B cell (primary cell): ENCODE results near the gene OTUD5. TPM values are rescaled to one million over a fixed set of nuclear protein-coding genes. Genes with fewer than 3 reads are reported as not detected.

Experiments used
- ATAC-seq: fragments of 200-7000 bp; cut with Tn5 transposase; one replicate; pipeline ENCODE4 v1.10.0; 2021; ENCODE audit warnings: low read depth, mild to moderate bottlenecking, moderate number of reproducible peaks, moderate library complexity
- CTCF ChIA-PET: fragments of 350-600 bp; sonication (Branson Sonifier 250); formaldehyde crosslinking; loops from one replicate; lab custom pipeline; 2021; ENCODE audit warnings: antibody characterized with exemption, inconsistent platforms; lab: Charles Lee
- POLR2A ChIA-PET: fragments of 350-600 bp; sonication (Branson Sonifier 250); formaldehyde crosslinking; loops from one replicate; lab custom pipeline; 2021; ENCODE audit warnings: antibody characterized with exemption; lab: Charles Lee
- DNase-seq: peaks from one replicate; pipeline ENCODE4 v3.0.0; 2013
- H2AFZ ChIP-seq: 2 replicates; pipeline ENCODE4 v1.6.1; 2012; ENCODE audit warnings: mild to moderate bottlenecking, low read depth, low read length; ENCODE audit not compliant: insufficient read depth, poor library complexity, severe bottlenecking
- H3K27ac ChIP-seq, 2 donors: 1 replicate in 1 of 2; 2 replicates in 1 of 2; pipeline ENCODE4 v1.5.1; 2012 to 2013; ENCODE audit warnings: low read length in 2 of 2, mild to moderate bottlenecking in 2 of 2, moderate library complexity in 1 of 2
- H3K27me3 ChIP-seq, 4 experiments: fragments of 200-600 bp in 1 of 4; sonication (generic) in 1 of 4; replicated peaks in 1 of 4; 1 replicate in 2 of 4; 2 replicates in 2 of 4; pipeline versions ENCODE4 v1.6.1 to v1.7.0; 2013 to 2016; ENCODE audit warnings: low read length in 3 of 4, mild to moderate bottlenecking in 2 of 4, mixed read lengths in 1 of 4, moderate library complexity in 1 of 4; ENCODE audit not compliant: insufficient read depth in 4 of 4, control insufficient read depth in 3 of 4; ENCODE audit errors: control extremely low read depth in 1 of 4
- H3K36me3 ChIP-seq, 2 experiments: replicated peaks in 1 of 2; 1 replicate in 1 of 2; 2 replicates in 1 of 2; pipeline versions ENCODE4 v1.6.1 to v1.7.1; 2013; ENCODE audit warnings: low read length in 1 of 2; ENCODE audit not compliant: insufficient read depth in 2 of 2, control insufficient read depth in 1 of 2; ENCODE audit errors: control extremely low read depth in 1 of 2, extremely low read depth in 1 of 2
- H3K4me1 ChIP-seq, 2 donors: fragments of 200-600 bp in 1 of 2; sonication (generic) in 1 of 2; 1 replicate in 1 of 2; 2 replicates in 1 of 2; pipeline versions ENCODE4 v1.5.1 to v1.6.1; 2013 to 2017; ENCODE audit warnings: low read length in 2 of 2; ENCODE audit not compliant: control insufficient read depth in 2 of 2, insufficient read depth in 2 of 2
- H3K4me2 ChIP-seq: replicated peaks from 2 replicates; pipeline ENCODE3; 2012; ENCODE audit warnings: mild to moderate bottlenecking, low read depth, low read length; ENCODE audit not compliant: poor library complexity, severe bottlenecking
- H3K4me3 ChIP-seq, 5 experiments: fragments of 200-600 bp in 1 of 5; sonication (generic) in 1 of 5; 1 replicate in 3 of 5; 2 replicates in 2 of 5; pipeline versions ENCODE4 v1.5.1 to v1.7.0; 2011 to 2016; ENCODE audit warnings: low read length in 4 of 5, mild to moderate bottlenecking in 4 of 5, low read depth in 2 of 5, control low read depth in 1 of 5, moderate library complexity in 1 of 5; ENCODE audit not compliant: insufficient read depth in 1 of 5; ENCODE audit errors: control extremely low read depth in 1 of 5, extremely low read depth in 1 of 5
- H3K79me2 ChIP-seq: fragments of 200-600 bp; sonication (generic); one replicate; pipeline ENCODE4 v1.6.0; 2016; ENCODE audit warnings: low read length; ENCODE audit not compliant: control insufficient read depth, insufficient read depth
- H3K9ac ChIP-seq: fragments of 200-600 bp; sonication (generic); 2 replicates; pipeline ENCODE4 v1.6.1; 2017; ENCODE audit warnings: mild to moderate bottlenecking, low read length, moderate library complexity
- H3K9me3 ChIP-seq, 3 donors: one replicate each; pipeline versions ENCODE4 v1.6.1 to v1.7.1; 2013; ENCODE audit warnings: low read length in 2 of 3; ENCODE audit not compliant: control insufficient read depth in 2 of 3, insufficient read depth in 1 of 3; ENCODE audit errors: control extremely low read depth in 1 of 3
- H4K20me1 ChIP-seq: 2 replicates; pipeline ENCODE4 v1.6.0; 2012; ENCODE audit warnings: mild to moderate bottlenecking, low read length; ENCODE audit not compliant: insufficient read depth, control insufficient read depth, poor library complexity, severe bottlenecking
- H3K27ac Mint-ChIP-seq: one replicate; pipeline ENCODE4 v1.8.0; 2021; ENCODE audit warnings: mixed read lengths
- H3K27me3 Mint-ChIP-seq: one replicate; pipeline ENCODE4 v1.8.0; 2021; ENCODE audit warnings: mixed read lengths
- H3K4me1 Mint-ChIP-seq: one replicate; pipeline ENCODE4 v1.8.0; 2021; ENCODE audit warnings: mixed read lengths
- H3K4me3 Mint-ChIP-seq: one replicate; pipeline ENCODE4 v1.8.0; 2021; ENCODE audit warnings: mixed read lengths
- H3K9me3 Mint-ChIP-seq: one replicate; pipeline ENCODE4 v1.8.0; 2022; ENCODE audit warnings: mixed read lengths; ENCODE audit not compliant: insufficient read depth
- EZH2 ChIP-seq: IDR thresholded peaks from 2 replicates; pipeline ENCODE4 v1.6.1; 2012; ENCODE audit warnings: borderline replicate concordance, low read depth, mild to moderate bottlenecking, moderate library complexity, low read length; ENCODE audit not compliant: insufficient read depth, poor library complexity, severe bottlenecking
- WGBS: methylation state at CpG from one replicate; pipeline ENCODE4 v1.1.5; 2013; ENCODE audit warnings: missing lambda C conversion rate; ENCODE audit not compliant: insufficient coverage; 5-methylcytosine and 5-hydroxymethylcytosine counted together
- intact Hi-C: fragments of 100-400 bp; cut with micrococcal nuclease; formaldehyde crosslinking; loops from one replicate; pipeline ENCODE4 v1.10.0; 2022
- polyA plus RNA-seq: library from polyadenylated mRNA; depleted of rRNA; stranded (reverse); fragments of >200 nt; gene quantifications from 2 replicates; pipeline ENCODE4 v1.2.3, GENCODE V29; 2012
- total RNA-seq, 2 donors: library from RNA; stranded (reverse); fragments of 120-200 nt in 1 of 2; gene quantifications; 1 replicate in 1 of 2; 2 replicates in 1 of 2; pipeline versions ENCODE4 v1.2.3 to v1.2.4, GENCODE V29; 2013 to 2022
- TF ChIP-seq, protein P1 (sequence below): fragments of 200-600 bp; IDR thresholded peaks from one replicate; pipeline ENCODE4 v1.8.0; 2022; ENCODE audit warnings: antibody characterized with exemption, mild to moderate bottlenecking

Gene OTUD5
- total and polyA plus RNA-seq, 2 donors (not counting 1 experiment from before 2014, with no cell fraction given) = 105 to 116 TPM

DNA sequence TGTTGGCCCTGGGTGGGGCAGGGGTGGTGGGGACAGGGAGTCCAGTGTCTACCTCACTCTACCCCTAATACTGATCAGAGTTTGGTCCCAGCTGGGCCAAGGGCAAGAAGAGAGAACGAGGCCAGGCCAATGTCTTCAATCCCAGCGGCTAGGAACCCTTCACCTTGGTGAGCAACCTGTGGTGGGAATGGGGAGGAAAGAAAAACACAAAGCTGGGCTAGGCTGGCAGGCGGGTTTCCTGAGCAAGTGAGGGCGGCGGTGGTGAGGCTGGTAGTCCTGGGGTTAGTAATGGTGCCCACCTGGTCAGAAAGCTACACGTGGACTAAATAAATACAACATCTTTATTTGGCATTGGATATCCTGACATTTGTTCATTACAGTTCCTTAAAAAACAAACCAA is 54.1 kb downstream of the OTUD5 start:
- H3K4me3 ChIP-seq = no peak overlapping the region
- H3K9ac ChIP-seq = no peak overlapping the region
- intact Hi-C loops = no loop called here
- H3K9me3 ChIP-seq = no peaks in the 10 kb centered on the region
- no peak overlapping the region for H3K27ac Mint-ChIP-seq
- H4K20me1 ChIP-seq = peaks cover 8% of the 10 kb centered on the region
- peaks cover 7 to 13% of the 10 kb centered on the region in 2 donors for H3K4me1 ChIP-seq
- H3K27me3 ChIP-seq = no peaks in the 10 kb centered on the region
- ChIA-PET CTCF (interaction anchor here (1.2 to 1.5 kb wide), 2 partner anchors 9 to 43 kb away, joined by 3 to 5 read pairs; partner anchors contain the start of gene SLC35A2), POLR2A (interaction anchor here (1.4 kb wide), 1 partner anchor 9 kb away, joined by 4 read pairs; the partner anchor contains the start of gene SLC35A2)
- no peak overlapping the region for H3K4me2 ChIP-seq
- WGBS = no CpG with 5 or more reads among the region's 6 CpGs
- DNase-seq (no peak), ATAC-seq (no peak)
- H3K9me3 Mint-ChIP-seq = no peaks in the 10 kb centered on the region
- H2AFZ ChIP-seq = no peak overlapping the region
- H3K4me1 Mint-ChIP-seq = peaks cover 6% of the 10 kb centered on the region
- H3K79me2 ChIP-seq = peaks cover 10% of the 10 kb centered on the region
- TF ChIP-seq, protein P1, sequence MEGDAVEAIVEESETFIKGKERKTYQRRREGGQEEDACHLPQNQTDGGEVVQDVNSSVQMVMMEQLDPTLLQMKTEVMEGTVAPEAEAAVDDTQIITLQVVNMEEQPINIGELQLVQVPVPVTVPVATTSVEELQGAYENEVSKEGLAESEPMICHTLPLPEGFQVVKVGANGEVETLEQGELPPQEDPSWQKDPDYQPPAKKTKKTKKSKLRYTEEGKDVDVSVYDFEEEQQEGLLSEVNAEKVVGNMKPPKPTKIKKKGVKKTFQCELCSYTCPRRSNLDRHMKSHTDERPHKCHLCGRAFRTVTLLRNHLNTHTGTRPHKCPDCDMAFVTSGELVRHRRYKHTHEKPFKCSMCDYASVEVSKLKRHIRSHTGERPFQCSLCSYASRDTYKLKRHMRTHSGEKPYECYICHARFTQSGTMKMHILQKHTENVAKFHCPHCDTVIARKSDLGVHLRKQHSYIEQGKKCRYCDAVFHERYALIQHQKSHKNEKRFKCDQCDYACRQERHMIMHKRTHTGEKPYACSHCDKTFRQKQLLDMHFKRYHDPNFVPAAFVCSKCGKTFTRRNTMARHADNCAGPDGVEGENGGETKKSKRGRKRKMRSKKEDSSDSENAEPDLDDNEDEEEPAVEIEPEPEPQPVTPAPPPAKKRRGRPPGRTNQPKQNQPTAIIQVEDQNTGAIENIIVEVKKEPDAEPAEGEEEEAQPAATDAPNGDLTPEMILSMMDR = no peak
- TF ChIP-seq EZH2 = no peak
- no peak overlapping the region for H3K27ac ChIP-seq
- H3K27me3 Mint-ChIP-seq = no peaks in the 10 kb centered on the region
- H3K36me3 ChIP-seq = peaks cover 2 to 24% of the 10 kb centered on the region in 2 experiments
- no peak overlapping the region for H3K4me3 Mint-ChIP-seq

DNA sequence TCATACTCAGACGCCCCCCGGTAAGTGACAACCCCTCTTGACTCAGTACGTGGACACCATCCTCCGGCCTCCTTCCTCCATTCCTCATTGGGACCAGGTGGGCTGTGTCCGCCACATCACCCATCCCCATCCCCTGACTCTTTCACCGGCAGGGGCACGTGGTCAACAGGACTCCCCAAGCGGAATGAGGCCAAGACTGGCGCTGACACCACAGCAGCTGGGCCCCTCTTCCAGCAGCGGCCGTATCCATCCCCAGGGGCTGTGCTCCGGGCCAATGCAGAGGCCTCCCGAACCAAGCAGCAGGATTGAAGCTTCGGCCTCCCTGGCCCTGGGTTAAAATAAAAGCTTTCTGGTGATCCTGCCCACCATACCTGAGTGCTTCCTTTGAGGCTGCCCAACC is 54.6 kb downstream of the OTUD5 start:
- H3K9me3 Mint-ChIP-seq = no peaks in the 10 kb centered on the region
- H3K27ac Mint-ChIP-seq = no peak overlapping the region
- Histone ChIP-seq H2AFZ (no peak overlapping the region), H3K9ac (no peak overlapping the region), H3K4me1 (peaks cover 7 to 14% of the 10 kb centered on the region in 2 donors), H3K27ac (no peak overlapping the region), H3K79me2 (peaks cover 10% of the 10 kb centered on the region), H3K9me3 (no peaks in the 10 kb centered on the region), H3K4me3 (no peak overlapping the region), H3K4me2 (no peak overlapping the region), H3K27me3 (no peaks in the 10 kb centered on the region), H4K20me1 (peaks cover 8% of the 10 kb centered on the region), H3K36me3 (peaks cover 2 to 24% of the 10 kb centered on the region in 2 experiments)
- intact Hi-C loops = no loop called here
- no peak overlapping the region for H3K4me3 Mint-ChIP-seq
- no peak for ATAC-seq
- no peak for DNase-seq
- ChIA-PET POLR2A (interaction anchor here (1.4 kb wide), 1 partner anchor 9 kb away, joined by 4 read pairs; the partner anchor contains the start of gene SLC35A2), CTCF (interaction anchor here (1.2 to 1.5 kb wide), 2 partner anchors 9 to 43 kb away, joined by 3 to 5 read pairs; partner anchors contain the start of gene SLC35A2)
- H3K27me3 Mint-ChIP-seq = no peaks in the 10 kb centered on the region
- TF ChIP-seq EZH2 = no peak
- TF ChIP-seq, protein P1 = no peak
- peaks cover 9% of the 10 kb centered on the region for H3K4me1 Mint-ChIP-seq
- WGBS = 96% methylated on average over 9 of the region's 14 CpGs
